ENCODE data around the gene WNT3.

GRCh38 chr17:46770439-46770817 lies 48.1 kb downstream of the WNT3 start:
- TF ChIP-seq CTCF (IDR thresholded peaks at IDR 0.05): no peak
- no peak for TF ChIP-seq ZFX (IDR thresholded peaks at IDR 0.05; ENCODE audit: borderline replicate concordance)

Measured in 22Rv1 (cell line).